Osteocyte (in vitro differentiated cells): ENCODE results near the gene PMPCA. TPM values are rescaled to one million over a fixed set of nuclear protein-coding genes. Genes with fewer than 3 reads are reported as not detected.

Experiments
- DNase-seq: peaks from one replicate; pipeline ENCODE4 v3.0.0; 2021; ENCODE audit warnings: mixed read lengths; ENCODE audit not compliant: unreplicated experiment; ENCODE audit errors: extremely low spot score
- H3K27ac Mint-ChIP-seq: one replicate; pipeline ENCODE4 v1.8.0; 2021; ENCODE audit warnings: mild to moderate bottlenecking, mixed read lengths; ENCODE audit not compliant: unreplicated experiment
- H3K27me3 Mint-ChIP-seq: one replicate; pipeline ENCODE4 v1.8.0; 2021; ENCODE audit warnings: mixed read lengths; ENCODE audit not compliant: unreplicated experiment
- H3K36me3 Mint-ChIP-seq: one replicate; pipeline ENCODE4 v1.8.0; 2021; ENCODE audit warnings: mixed read lengths; ENCODE audit not compliant: unreplicated experiment
- H3K4me1 Mint-ChIP-seq: one replicate; pipeline ENCODE4 v1.8.0; 2021; ENCODE audit warnings: mixed read lengths; ENCODE audit not compliant: unreplicated experiment
- H3K4me3 Mint-ChIP-seq: one replicate; pipeline ENCODE4 v1.8.0; 2021; ENCODE audit warnings: mild to moderate bottlenecking, moderate library complexity, mixed read lengths; ENCODE audit not compliant: unreplicated experiment
- H3K9me3 Mint-ChIP-seq: one replicate; pipeline ENCODE4 v1.8.0; 2021; ENCODE audit warnings: mixed read lengths; ENCODE audit not compliant: unreplicated experiment
- total RNA-seq: library from RNA; stranded (reverse); gene quantifications from 2 replicates; pipeline ENCODE4 v1.2.1, GENCODE V29; 2021
- TF ChIP-seq, protein P1 (sequence below): fragments of 200-600 bp; sonication (generic); IDR thresholded peaks from 2 replicates; pipeline ENCODE4 v1.5.0; 2021; ENCODE audit warnings: antibody characterized with exemption, mild to moderate bottlenecking, moderate library complexity

Gene PMPCA
- total RNA-seq, 1 donor from 2014 or later, result 52.8 TPM

DNA sequence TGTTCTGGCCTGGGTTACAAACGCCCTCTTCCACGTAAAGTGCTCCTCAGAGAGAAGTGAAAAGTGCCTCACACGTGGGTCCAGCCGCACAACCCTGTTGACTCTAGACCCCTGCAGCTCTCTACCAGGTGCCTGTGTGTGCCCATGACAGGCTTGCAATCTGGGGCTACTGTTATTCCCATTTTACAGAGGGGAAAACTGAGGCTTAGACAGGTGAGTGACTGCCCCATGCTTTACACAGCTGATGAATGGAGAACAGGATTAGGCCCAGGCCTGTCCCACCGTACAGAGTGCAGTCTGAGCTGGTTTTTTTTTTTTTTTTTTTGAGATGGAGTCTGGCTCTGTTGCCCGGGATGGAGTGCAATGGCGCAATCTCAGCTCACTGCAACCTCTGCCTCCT is 35.3 kb downstream of the PMPCA start:
- H3K4me1 Mint-ChIP-seq, result peaks cover 4% of the 10 kb centered on the region
- H3K9me3 Mint-ChIP-seq, result no peaks in the 10 kb centered on the region
- H3K4me3 Mint-ChIP-seq, result no peak overlapping the region
- no peak overlapping the region for H3K27ac Mint-ChIP-seq
- H3K27me3 Mint-ChIP-seq, result no peaks in the 10 kb centered on the region
- TF ChIP-seq, protein P1, sequence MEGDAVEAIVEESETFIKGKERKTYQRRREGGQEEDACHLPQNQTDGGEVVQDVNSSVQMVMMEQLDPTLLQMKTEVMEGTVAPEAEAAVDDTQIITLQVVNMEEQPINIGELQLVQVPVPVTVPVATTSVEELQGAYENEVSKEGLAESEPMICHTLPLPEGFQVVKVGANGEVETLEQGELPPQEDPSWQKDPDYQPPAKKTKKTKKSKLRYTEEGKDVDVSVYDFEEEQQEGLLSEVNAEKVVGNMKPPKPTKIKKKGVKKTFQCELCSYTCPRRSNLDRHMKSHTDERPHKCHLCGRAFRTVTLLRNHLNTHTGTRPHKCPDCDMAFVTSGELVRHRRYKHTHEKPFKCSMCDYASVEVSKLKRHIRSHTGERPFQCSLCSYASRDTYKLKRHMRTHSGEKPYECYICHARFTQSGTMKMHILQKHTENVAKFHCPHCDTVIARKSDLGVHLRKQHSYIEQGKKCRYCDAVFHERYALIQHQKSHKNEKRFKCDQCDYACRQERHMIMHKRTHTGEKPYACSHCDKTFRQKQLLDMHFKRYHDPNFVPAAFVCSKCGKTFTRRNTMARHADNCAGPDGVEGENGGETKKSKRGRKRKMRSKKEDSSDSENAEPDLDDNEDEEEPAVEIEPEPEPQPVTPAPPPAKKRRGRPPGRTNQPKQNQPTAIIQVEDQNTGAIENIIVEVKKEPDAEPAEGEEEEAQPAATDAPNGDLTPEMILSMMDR, result no peak
- peaks cover 55% of the 10 kb centered on the region for H3K36me3 Mint-ChIP-seq
- no peak for DNase-seq

DNA sequence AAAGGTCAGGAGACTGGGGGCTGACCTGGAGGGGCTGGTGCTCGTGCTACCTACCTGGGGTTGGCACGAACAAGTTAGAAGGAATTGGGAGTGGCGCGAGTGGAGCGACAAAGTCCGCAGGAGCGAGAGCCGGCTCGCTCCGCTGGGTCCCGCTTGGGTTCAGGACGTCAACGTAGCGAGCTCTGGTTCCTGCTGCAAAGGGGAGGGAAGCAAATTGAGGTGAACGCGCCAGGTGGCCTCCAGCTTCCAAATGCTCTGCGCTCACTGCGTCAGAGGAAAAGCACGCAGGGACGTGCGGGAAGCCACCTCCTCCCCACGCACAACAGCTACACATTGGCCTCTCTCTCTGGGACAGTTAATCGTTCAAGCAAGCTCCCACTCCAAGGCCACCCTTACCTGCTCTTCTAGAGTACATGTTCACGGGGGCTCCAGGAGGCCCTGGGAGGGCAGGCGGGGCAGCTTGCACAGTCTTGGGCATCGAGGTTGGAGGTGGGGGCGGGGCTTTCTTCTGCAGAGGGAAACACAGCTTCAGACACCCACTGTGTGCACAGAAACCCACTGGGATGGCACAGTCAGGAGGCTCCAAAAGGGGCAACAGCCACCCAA is 36.8 kb downstream of the PMPCA start:
- TF ChIP-seq, protein P1, result no peak
- Mint-ChIP-seq H3K27ac (no peak overlapping the region), H3K9me3 (no peaks in the 10 kb centered on the region), H3K4me1 (no peaks in the 10 kb centered on the region), H3K4me3 (no peak overlapping the region), H3K27me3 (no peaks in the 10 kb centered on the region), H3K36me3 (peaks cover 57% of the 10 kb centered on the region)
- no peak for DNase-seq

DNA sequence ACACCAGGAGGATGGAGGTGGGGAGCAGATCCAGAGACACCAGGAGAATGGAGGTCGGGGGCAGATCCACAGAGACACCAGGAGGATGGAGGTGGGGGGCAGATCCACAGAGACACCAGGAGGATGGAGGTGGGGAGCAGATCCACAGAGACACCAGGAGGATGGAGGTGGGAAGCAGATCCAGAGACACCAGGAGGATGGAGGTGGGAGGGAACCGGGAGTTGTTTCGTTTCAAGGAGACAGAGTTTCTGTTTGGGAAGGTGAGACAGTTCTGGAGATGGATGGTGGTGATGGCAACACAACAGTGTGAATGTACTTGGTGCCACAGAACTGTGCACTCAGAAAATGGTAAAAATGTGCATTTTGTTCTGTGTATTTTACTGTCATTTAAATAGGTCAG is 38.2 kb downstream of the PMPCA start:
- TF ChIP-seq, protein P1, result no peak
- Mint-ChIP-seq H3K4me1 (no peaks in the 10 kb centered on the region), H3K9me3 (no peaks in the 10 kb centered on the region), H3K27ac (no peak overlapping the region), H3K4me3 (no peak overlapping the region), H3K36me3 (peaks cover 56% of the 10 kb centered on the region), H3K27me3 (no peaks in the 10 kb centered on the region)
- no peak for DNase-seq

DNA sequence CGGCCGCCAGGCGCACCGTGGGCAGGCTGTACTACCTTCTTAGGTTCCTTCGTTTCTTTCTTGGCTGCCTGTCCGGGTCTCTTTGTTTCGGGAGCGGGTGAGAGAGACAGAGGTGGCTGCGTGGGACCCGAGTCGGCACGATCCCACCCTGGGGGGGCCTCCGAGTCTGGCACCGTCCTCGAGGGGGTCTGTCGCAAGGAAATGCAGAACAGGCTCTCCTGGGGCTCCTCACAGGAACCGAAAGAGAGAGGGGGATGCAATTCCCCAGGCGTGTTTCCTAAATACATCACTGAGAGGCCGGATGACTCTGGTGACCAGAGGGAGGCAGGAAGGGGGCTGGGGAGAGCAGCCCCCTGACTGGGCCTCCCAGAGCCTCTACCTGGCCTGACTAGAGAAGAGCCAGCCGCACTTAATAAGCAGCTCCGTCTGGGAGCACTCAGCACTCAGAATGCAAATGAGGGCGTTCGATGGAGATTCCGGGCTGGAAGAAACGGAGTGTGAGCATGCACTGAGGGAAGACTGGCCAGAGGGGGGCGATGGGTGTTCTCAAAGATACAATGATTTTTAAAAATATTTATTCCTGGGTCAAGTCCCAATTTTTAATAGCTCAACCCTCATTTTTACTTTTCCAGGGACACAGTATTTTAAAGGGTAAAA is 40.9 kb downstream of the PMPCA start:
- DNase-seq, result no peak
- Mint-ChIP-seq H3K9me3 (no peaks in the 10 kb centered on the region), H3K27me3 (no peaks in the 10 kb centered on the region), H3K4me1 (no peaks in the 10 kb centered on the region), H3K36me3 (peaks cover 56% of the 10 kb centered on the region), H3K4me3 (no peak overlapping the region), H3K27ac (no peak overlapping the region)
- TF ChIP-seq, protein P1, result no peak

DNA sequence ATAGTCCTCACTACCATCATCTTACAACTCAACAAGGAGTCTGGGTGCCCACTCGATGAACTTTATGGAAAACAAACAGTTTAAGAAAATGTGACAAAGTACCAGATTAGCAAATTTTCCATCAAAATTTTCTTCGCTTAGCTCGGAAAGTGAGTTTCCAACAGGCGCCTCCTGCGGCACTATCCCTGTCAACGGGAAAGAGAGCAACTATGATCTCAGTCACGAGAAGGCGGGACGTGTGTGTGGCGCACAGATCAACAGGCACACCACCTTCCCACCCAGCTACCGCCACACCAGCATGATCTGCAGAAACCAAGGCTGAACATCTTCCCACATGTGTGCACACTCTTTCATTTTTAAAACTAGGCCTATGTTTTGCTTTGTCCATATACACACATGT is 42.9 kb downstream of the PMPCA start:
- TF ChIP-seq, protein P1, result no peak
- Mint-ChIP-seq H3K27ac (no peak overlapping the region), H3K27me3 (no peaks in the 10 kb centered on the region)

More for the DNA sequence above, 42.9 kb downstream of the PMPCA start:
- Mint-ChIP-seq H3K4me1 (no peaks in the 10 kb centered on the region), H3K36me3 (peaks cover 54% of the 10 kb centered on the region), H3K4me3 (no peak overlapping the region), H3K9me3 (no peaks in the 10 kb centered on the region)
- DNase-seq, result no peak
